Activated CD4-positive, alpha-beta T cell treated with anti-CD3 and anti-CD28 coated beads, Interleukin-2, amount 10 ng/mL, durations not matched to agents 24 days and 14 days (primary cell): ENCODE data around the gene SLC34A3. TPM values are rescaled to one million over a fixed set of nuclear protein-coding genes. Genes with fewer than 3 reads are reported as not detected.
"Not testable (repeated sequence)": the region's sequence is repeated elsewhere in the genome, so short reads cannot be mapped to it uniquely, and the experiment has no call there.

Experiments
- DNase-seq: peaks from one replicate; pipeline ENCODE4 v3.0.0; 2022
- H3K27ac Mint-ChIP-seq: one replicate; pipeline ENCODE4 v1.8.0; 2022; ENCODE audit warnings: mild to moderate bottlenecking, mixed read lengths
- H3K27me3 Mint-ChIP-seq: one replicate; pipeline ENCODE4 v1.8.0; 2022; ENCODE audit warnings: mixed read lengths
- H3K36me3 Mint-ChIP-seq: one replicate; pipeline ENCODE4 v1.8.0; 2022; ENCODE audit warnings: low read depth, mild to moderate bottlenecking, mixed read lengths
- H3K4me1 Mint-ChIP-seq: one replicate; pipeline ENCODE4 v1.8.0; 2021; ENCODE audit warnings: mixed read lengths
- H3K4me3 Mint-ChIP-seq: one replicate; pipeline ENCODE4 v1.8.0; 2022; ENCODE audit warnings: mild to moderate bottlenecking, moderate library complexity, mixed read lengths
- H3K9me3 Mint-ChIP-seq: one replicate; pipeline ENCODE4 v1.8.0; 2021; ENCODE audit warnings: mixed read lengths
- intact Hi-C: fragments of 100-400 bp; cut with micrococcal nuclease; formaldehyde crosslinking; loops from one replicate; pipeline ENCODE4 v1.15.1; 2023
- total RNA-seq: library from RNA; stranded (reverse); gene quantifications from 2 replicates; pipeline ENCODE4 v1.2.3, GENCODE V29; 2022

Gene SLC34A3
- total RNA-seq, 1 donor from 2014 or later = not detected

DNA sequence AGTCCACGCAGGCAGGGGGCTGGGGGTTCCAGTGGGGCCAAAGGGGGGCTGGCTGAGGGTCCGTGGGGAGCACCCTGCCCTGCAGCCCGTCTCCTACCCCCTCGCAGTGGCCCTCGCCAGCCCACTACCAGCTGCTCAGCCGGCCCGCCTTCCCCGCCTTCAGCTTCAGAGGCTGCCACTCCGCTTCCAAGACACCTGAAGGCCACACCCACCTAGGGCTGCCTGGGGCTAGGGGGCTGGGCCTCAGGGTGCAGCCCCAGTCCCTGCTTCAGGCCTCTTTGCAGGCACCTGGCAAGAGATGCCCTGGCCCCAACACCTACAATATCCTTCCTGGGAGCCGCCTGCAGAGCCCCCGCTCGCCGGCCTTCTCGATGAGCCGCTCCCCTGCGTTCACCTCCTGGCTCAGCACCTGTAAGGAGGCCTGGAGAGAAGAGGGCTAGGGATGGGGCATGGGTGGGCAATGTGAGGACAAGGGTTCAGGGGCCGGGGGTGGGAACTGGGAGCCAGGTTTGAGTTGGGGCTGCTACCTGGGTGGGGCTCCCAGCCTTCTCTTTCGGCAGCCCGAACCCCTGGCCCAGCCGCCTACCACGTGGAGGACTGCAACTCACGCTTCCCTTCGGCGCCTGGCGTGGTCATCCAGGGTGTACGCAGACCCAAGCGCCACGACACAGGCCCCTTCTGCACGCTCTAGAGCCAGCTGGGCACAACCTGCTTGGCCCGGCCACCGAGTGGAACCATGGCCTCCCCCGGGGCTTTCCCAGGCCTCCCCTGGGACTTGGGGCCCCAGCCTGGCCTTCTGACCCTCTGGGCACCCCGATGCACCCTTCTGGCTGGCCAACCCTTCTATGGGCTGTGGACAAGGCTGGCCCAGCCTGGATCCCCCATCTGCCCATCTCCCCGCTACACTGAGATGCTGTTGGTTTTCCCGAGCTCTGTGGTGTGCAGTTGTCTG, 22.1 kb downstream of the SLC34A3 start:
- H3K27ac Mint-ChIP-seq = no peak overlapping the region
- intact Hi-C loops = no loop called here
- no peaks in the 10 kb centered on the region for H3K9me3 Mint-ChIP-seq
- peaks cover 1% of the 10 kb centered on the region for H3K27me3 Mint-ChIP-seq
- no peak overlapping the region for H3K4me3 Mint-ChIP-seq
- H3K36me3 Mint-ChIP-seq = peaks cover 5% of the 10 kb centered on the region
- DNase-seq = no peak
- H3K4me1 Mint-ChIP-seq = peaks cover 13% of the 10 kb centered on the region

DNA sequence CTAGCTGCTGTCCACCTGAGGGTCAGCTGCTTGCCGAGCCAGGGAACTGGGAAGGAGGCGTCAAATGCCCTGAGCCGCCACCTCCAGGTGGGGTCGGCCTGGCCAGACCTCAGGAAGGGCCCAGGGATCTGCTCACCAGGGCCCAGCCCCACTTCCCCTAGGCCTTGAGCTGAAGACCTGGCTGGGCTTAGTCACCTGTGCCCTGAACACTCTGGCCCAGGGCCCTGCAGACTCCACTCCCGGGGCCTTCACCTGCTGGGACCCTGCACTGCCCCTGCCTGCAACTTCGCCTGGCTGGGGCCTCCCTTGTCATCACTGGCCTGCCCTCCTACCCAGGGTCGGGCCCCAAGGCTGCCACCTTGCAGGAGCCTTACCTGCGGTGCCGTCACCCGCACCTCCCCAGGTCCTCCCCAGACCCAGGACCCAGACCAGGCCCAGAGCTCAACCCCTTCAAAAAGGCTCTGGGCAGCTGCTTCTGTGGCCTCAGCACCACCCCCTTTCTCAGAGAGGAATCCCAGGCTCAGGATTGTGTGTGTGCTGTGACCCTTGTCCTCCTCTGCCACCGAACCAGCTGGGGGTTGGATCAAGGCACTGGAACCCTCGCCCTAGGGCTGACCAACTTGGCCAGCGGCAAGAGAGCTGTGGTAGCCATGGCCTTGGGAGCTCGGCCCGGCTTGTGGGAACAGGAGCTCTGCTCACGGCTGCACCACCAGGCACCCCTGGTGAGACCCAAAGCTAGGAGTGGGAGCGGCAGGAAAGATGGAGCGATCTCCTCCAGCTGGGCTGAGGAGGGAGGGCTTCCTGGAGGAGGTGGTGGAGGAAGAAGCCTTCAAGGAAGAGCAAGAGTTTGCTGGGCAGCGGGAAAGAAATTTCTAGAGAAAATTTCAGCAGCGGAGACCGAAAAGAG, 23.3 kb downstream of the SLC34A3 start:
- peak overlapping the region; percentile 90 for H3K4me3 Mint-ChIP-seq
- H3K27ac Mint-ChIP-seq = peak overlapping the region; percentile 83
- intact Hi-C loops = no loop called here
- H3K9me3 Mint-ChIP-seq = no peaks in the 10 kb centered on the region
- peak; percentile 64 for DNase-seq
- H3K27me3 Mint-ChIP-seq = peaks cover 1% of the 10 kb centered on the region
- H3K36me3 Mint-ChIP-seq = peaks cover 9% of the 10 kb centered on the region
- H3K4me1 Mint-ChIP-seq = peaks cover 13% of the 10 kb centered on the region

GRCh38 chr9:137254624-137255447, 24.1 kb downstream of the SLC34A3 start, which contains the start of gene NELFB:
TSS of gene NELFB (plus strand) at chr9:137255327.
- peak; percentile 100 for DNase-seq
- Mint-ChIP-seq H3K9me3 (no peaks in the 10 kb centered on the region), H3K4me3 (peak within 1 kb of the TSS; percentile 90), H3K36me3 (peaks cover 12% of the 10 kb centered on the region), H3K27ac (peak within 1 kb of the TSS; percentile 84), H3K27me3 (peaks cover 1% of the 10 kb centered on the region), H3K4me1 (peaks cover 13% of the 10 kb centered on the region)
- intact Hi-C loops = loop anchor here (1.0 kb wide), 1 partner anchor 14 kb away; the partner anchor contains the start of gene TUBB4B

- H3K9me3 Mint-ChIP-seq = no peaks in the 10 kb centered on the region
- H3K27me3 Mint-ChIP-seq = peaks cover 1% of the 10 kb centered on the region
- DNase-seq = no peak
- intact Hi-C loops = loop anchor here (1.0 kb wide), 1 partner anchor 14 kb away; the partner anchor contains the start of gene TUBB4B
- H3K27ac Mint-ChIP-seq = peak overlapping the region; percentile 84
- H3K36me3 Mint-ChIP-seq = peaks cover 12% of the 10 kb centered on the region
- H3K4me3 Mint-ChIP-seq = peak overlapping the region; percentile 87
- H3K4me1 Mint-ChIP-seq = peaks cover 13% of the 10 kb centered on the region
Measured at GRCh38 chr9:137255448-137256114, 24.9 kb downstream of the SLC34A3 start.

DNA sequence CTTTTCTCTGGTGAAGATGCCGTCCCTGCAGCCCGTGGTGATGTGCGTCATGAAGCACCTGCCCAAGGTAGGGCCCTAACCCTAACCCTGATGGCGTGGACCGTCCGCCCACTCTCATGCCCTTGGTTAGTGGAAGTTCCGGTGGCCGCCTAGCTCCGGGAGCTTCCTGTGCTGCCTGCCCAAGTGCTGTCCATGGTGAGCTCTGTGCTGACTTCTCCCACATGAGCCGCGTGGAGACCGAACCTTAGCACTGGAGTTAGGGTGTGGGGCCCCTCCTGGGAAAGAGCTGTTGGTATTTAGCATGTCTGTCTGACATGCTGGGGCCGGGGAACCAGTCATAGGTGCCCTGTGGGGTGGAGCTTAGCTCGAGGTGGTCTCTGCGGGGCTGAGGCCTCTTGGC, 25.7 kb downstream of the SLC34A3 start:
- H3K9me3 Mint-ChIP-seq = no peaks in the 10 kb centered on the region
- intact Hi-C loops = no loop called here
- H3K36me3 Mint-ChIP-seq = peaks cover 12% of the 10 kb centered on the region
- H3K4me3 Mint-ChIP-seq = peak overlapping the region; percentile 87
- H3K27me3 Mint-ChIP-seq = peaks cover 1% of the 10 kb centered on the region
- no peak overlapping the region for H3K27ac Mint-ChIP-seq
- DNase-seq = no peak
- H3K4me1 Mint-ChIP-seq = peaks cover 13% of the 10 kb centered on the region

- Mint-ChIP-seq H3K27me3 (peaks cover 1% of the 10 kb centered on the region), H3K36me3 (peaks cover 15% of the 10 kb centered on the region), H3K4me3 (peak overlapping the region; percentile 87), H3K4me1 (peaks cover 13% of the 10 kb centered on the region), H3K27ac (no peak overlapping the region), H3K9me3 (no peaks in the 10 kb centered on the region)
- DNase-seq = no peak
- intact Hi-C loops = no loop called here
Measured at GRCh38 chr9:137256856-137257255, 26.2 kb downstream of the SLC34A3 start.

DNA sequence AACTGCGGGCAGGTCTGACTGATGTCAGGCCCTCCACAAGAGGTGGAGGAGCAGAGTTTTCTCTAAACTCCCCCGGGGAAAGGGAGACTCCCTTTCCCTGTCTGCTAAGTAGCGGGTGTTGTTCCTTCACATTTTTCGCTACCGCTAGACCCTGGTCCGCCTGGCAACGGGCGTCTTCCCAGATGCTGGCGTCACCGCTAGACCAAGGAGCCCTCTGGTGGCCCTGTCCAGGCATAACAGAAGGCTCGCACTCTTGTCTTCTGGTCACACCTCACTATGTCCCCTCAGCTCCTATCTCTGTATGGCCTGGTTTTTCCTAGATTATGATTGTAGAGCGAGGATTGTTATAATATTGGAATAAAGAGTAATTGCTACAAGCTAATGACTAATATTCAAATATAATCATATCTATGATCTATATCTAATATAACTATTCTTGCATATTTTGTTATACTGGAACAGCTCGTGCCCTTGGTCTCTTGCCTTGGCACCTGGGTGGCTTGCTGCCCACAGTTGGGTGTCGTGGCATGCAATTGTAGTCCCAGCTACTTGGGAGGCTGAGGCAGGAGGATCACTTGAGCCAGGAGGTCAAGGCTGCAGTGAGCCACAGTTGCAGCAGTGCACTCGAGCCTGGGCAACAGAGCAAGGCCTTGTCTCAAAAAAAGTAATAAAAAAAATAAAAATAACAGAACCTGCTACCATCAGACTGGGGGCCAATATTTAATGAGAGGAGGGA, 31.6 kb downstream of the SLC34A3 start:
- H3K27ac Mint-ChIP-seq = not testable (repeated sequence)

GRCh38 chr9:137262909-137263285, 32.2 kb downstream of the SLC34A3 start:
- no peak overlapping the region for H3K4me3 Mint-ChIP-seq
- no peaks in the 10 kb centered on the region for H3K27me3 Mint-ChIP-seq
- H3K36me3 Mint-ChIP-seq = peaks cover 34% of the 10 kb centered on the region
- no peak for DNase-seq
- H3K4me1 Mint-ChIP-seq = no peaks in the 10 kb centered on the region
- no peaks in the 10 kb centered on the region for H3K9me3 Mint-ChIP-seq
- no peak overlapping the region for H3K27ac Mint-ChIP-seq
- intact Hi-C loops = no loop called here

More for the DNA sequence above, 31.6 kb downstream of the SLC34A3 start:
- H3K4me3 Mint-ChIP-seq, intact Hi-C loops, DNase-seq, H3K9me3 Mint-ChIP-seq, H3K4me1 Mint-ChIP-seq, H3K27me3 Mint-ChIP-seq: not testable (repeated sequence)
- peaks cover 28% of the 10 kb centered on the region for H3K36me3 Mint-ChIP-seq

GRCh38 chr9:137263506-137263905, 32.8 kb downstream of the SLC34A3 start:
- DNase-seq = no peak
- Mint-ChIP-seq H3K4me3 (no peak overlapping the region), H3K27ac (no peak overlapping the region), H3K9me3 (no peaks in the 10 kb centered on the region), H3K4me1 (no peaks in the 10 kb centered on the region), H3K27me3 (no peaks in the 10 kb centered on the region), H3K36me3 (peaks cover 37% of the 10 kb centered on the region)
- intact Hi-C loops = no loop called here

DNA sequence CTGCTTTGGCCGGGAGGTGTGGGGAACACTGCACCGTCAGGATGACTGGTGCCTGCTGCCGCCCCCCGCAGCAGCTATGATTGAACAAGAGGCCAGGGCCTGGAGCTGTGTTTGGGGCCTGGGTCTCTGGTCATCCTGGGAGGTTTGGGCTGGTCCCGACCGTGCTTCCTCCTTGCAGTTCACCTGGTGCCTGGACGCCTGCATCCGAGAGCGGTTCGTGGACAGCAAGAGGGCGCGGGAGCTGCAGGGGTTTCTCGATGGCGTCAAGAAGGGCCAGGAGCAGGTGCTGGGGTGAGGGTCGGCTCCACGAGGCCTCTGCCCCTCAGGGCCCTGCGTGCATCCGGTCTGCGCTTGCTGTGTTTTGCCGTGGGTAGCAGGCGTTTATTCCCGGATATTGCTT, 33.4 kb downstream of the SLC34A3 start:
- Mint-ChIP-seq H3K27me3 (no peaks in the 10 kb centered on the region), H3K27ac (no peak overlapping the region), H3K36me3 (peaks cover 36% of the 10 kb centered on the region), H3K4me1 (no peaks in the 10 kb centered on the region), H3K4me3 (no peak overlapping the region), H3K9me3 (no peaks in the 10 kb centered on the region)
- intact Hi-C loops = no loop called here
- no peak for DNase-seq

GRCh38 chr9:137265496-137266161, 34.9 kb downstream of the SLC34A3 start:
- peaks cover 34% of the 10 kb centered on the region for H3K36me3 Mint-ChIP-seq
- no peak for DNase-seq
- no peaks in the 10 kb centered on the region for H3K9me3 Mint-ChIP-seq
- no peaks in the 10 kb centered on the region for H3K27me3 Mint-ChIP-seq
- H3K4me1 Mint-ChIP-seq = no peaks in the 10 kb centered on the region
- intact Hi-C loops = no loop called here
- H3K27ac Mint-ChIP-seq = no peak overlapping the region
- H3K4me3 Mint-ChIP-seq = no peak overlapping the region

- Mint-ChIP-seq H3K27me3 (no peaks in the 10 kb centered on the region), H3K9me3 (no peaks in the 10 kb centered on the region)
- intact Hi-C loops = no loop called here
Measured at GRCh38 chr9:137266162-137266527, 35.4 kb downstream of the SLC34A3 start.

More at GRCh38 chr9:137266162-137266527, 35.4 kb downstream of the SLC34A3 start:
- DNase-seq = no peak
- Mint-ChIP-seq H3K36me3 (peaks cover 36% of the 10 kb centered on the region), H3K27ac (no peak overlapping the region), H3K4me1 (no peaks in the 10 kb centered on the region), H3K4me3 (no peak overlapping the region)
